LHCN-M2 (cell line): ENCODE measurements around the gene GRIN2C. TPM values are rescaled to one million over a fixed set of nuclear protein-coding genes. Genes with fewer than 3 reads are reported as not detected.
"Not testable (repeated sequence)": the region's sequence is repeated elsewhere in the genome, so short reads cannot be mapped to it uniquely, and the experiment has no call there.

ENCODE experiments used
- DNase-seq: peaks from one replicate; pipeline ENCODE4 v3.0.0-alpha.2; 2012; ENCODE audit warnings: low read depth
- polyA plus RNA-seq: library from polyadenylated mRNA; unstranded; fragments of >200 nt; gene quantifications from one replicate; pipeline ENCODE4 v1.2.1, GENCODE V29; 2012; ENCODE audit warnings: missing spikeins
- total RNA-seq: library from RNA; depleted of rRNA; stranded (reverse); fragments of >200 nt; gene quantifications from 2 replicates; pipeline ENCODE4 v1.2.3, GENCODE V29; 2014; rRNA removed

GRIN2C gene
- 0.06 TPM in 1 of 2 replicates, not detected in the other for total RNA-seq
- polyA plus RNA-seq, result 0.05 TPM

DNA sequence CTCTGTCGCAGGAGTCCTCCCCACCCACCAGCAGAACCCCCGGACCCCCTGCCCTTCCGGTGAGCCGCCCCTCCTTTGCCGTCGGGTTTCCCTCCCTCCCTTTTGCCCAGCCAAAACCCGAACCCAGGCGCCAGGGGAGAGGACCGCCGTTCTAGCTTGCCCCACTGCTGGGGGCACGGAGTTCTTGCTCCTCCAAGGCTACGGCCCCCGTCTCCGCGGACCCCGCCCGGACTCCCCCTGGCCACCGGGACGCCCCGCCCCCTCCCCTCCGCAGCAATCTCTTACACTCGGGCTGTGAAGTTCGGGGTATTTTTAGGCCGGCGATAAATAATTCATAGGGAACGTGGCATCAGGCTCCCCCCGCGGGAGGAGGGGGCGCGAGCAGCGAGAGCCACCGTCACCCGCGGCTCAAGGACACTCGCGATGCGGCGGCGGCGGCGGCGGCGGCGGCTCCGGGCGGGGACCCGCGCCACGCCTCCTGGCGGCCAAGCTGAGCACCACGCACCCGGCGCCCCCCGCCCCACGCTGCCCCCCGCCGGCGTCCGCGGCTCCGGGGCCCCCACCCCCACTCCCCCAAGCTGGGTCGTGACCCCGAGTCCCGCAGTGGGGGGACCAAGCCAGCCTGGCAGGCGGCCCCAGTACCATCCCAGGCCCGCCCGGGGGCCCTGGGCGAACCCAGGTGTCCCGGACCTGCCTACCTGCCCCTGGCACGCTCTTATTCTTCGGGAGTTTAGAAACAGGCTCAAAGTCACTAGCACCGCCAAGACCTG lies at the start of gene GRIN2C:
GRIN2C (minus strand) TSS at position 427 of the 770 bp plus-strand sequence. CDS start 4,793 bp downstream, outside the sequence.
- DNase-seq, result no peak

DNA sequence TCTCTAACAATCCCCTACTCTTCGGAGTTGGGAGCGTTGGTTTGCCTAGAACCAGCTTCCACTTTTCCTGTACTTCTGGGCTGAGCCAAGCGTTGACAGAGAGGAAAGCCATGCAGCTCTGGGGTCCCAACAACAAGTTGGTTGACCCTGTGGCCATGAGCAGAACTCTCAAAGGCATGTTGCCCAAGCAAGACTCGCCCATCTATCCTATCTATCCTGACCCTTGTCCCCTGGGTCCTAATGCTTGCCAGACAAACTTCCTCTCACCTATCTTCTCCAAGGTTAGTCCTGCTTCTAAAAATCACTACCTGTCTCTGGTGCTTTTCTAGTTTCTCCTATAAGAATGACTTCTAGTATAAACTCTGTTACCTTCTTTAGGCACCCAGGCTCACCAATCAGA lies 49.4 kb upstream of the GRIN2C start:
- not testable (repeated sequence) for DNase-seq

DNA sequence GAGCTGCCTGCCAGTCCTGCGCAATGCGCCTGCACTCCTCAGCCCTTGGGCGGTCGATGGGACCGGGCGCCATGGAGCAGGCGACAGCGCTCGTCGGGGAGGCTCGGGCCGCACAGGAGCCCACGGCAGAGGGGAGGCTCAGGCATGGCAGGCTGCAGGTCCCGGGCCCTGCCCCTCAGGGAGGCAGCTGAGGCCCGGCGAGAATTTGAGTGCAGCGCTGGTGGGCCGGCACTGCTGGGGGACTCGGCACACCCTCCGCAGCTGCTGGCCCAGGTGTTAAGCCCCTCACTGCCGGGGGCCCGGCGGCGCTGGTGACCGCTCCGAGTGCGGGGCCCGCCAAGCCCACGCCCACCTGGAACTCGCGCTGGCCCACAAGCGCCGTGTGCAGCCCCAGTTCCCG lies 47.3 kb upstream of the GRIN2C start:
- no peak for DNase-seq

DNA sequence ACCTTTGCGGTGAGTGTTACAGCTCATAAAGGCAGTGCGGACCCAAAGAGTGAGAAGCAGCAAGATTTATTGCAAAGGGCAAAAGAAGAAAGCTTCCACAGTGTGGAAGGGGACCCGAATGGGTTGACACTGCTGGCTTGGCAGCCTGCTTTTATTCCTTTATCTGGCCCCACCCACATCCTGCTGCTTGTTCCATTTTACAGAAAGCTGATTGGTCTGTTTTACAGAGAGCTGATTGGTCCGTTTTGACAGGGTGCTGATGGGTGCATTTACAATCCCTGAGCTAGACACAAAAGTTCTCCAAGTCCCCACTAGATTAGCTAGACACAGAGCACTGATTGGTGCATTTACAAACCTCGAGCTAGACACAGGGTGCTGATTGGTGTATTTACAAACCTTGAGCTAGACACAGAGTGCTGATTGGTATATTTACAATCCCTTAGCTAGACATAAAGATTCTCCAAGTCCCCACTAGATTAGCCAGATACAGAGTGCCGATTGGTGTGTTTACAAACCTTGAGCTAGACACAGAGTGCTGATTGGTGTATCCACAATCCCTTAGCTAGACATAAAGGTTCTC lies 46.6 kb upstream of the GRIN2C start:
- not testable (repeated sequence) for DNase-seq

DNA sequence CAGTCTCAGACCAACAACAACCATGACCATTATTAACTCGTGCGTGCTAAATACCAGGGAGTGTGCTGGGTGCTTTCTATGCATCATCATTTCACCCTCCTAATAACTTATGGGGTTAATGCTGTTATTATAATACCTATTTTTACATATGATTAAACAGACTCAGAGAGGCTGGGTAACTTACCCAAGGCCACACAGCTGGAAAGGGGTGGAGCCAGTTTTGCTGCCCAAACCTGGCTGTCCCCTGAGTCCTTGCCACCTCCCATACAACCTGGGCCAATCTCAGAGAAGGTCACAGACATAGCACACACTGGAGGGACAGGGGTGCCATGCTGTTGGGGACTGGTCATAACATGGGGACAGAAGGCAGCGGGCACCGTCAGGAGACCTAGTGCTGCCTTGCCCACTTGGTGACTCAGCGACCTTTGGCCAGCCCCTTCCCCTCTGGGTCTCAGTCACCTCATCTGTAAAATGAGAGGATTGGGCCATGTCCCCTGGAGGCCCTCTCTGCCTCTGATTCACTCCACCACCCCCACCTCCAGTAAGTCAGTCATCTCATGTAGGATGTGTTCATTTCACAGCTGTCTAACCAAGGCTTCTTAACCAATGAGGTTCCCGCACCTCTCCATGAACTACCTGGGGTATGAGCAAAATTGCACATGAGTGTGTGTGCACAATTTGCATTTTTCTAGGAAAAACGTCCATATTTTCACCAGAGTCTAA lies 45.2 kb upstream of the GRIN2C start:
- DNase-seq, result no peak

DNA sequence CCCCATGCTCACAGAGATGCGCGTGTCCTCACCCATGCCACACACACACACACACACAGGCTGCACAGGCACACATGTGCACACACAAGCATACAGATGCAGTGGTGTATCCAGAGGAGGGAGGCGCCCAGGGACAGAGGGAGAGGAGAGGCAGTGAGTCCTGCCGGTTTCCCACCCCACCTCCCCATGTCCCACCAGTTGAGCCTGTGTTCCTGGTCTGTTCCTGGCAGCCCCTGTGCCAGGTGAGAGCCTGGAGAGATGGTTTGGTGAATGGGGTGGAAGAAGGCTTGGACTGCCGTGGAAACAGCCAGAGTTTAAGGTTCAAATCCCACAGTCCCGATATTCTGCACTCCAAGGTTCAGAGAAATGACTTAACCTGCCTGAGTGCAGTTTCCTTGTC lies 44.0 kb upstream of the GRIN2C start:
- DNase-seq, result no peak

DNA sequence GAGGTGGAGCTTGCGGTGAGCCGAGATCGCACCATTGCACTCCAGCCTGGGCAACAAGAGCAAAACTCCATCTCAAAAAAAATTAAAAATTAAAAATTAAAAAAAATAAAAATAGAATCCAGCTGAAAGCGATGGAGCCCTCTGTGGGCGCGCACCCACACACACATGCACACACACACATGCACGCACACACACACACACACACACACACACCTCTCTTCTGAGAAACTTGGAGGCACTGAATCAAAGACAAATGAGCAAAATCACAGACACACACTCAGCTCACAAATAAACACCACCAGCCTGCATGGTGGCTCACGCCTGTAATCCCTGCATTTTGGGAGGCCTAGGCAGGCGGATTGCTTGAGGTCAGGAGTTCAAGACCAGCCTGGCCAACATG lies 43.3 kb upstream of the GRIN2C start:
- DNase-seq, result no peak

DNA sequence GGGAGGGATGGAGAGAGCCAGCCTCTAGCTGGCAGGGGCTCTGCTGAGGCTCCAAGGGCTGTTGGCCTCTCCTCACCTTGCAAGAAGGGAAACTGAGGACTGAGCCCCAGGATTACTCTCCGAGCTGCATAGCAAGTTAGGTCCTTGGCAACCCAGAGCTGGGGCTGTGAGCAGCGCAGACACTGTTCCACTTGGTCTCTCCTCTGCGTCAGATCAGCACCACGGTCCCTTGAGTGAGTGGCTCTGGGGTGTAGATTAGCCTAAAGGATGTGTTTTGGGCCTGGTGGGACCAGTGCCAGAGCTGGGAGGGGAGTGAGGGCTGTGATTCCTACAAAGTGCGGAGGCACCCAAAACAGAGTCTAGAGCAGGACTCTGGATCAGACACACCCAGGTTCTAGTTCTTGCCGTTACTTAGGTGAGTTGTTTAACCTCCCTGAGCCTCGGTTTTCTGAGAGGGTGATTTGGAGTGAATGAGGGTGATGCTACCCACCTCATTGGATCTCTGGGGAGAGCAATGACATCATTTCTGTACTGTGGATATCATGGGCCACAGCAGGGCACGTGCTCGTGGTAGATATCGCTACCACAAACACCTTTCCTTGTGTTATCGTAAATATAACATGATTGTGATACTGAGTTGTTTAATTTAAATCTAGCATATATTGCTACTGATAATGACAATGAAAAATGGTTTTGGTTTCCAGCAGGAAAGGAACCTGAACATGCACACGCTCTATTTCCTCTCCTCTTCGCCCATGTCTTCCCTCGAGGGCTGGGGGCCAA lies 41.9 kb upstream of the GRIN2C start:
- DNase-seq, result no peak

DNA sequence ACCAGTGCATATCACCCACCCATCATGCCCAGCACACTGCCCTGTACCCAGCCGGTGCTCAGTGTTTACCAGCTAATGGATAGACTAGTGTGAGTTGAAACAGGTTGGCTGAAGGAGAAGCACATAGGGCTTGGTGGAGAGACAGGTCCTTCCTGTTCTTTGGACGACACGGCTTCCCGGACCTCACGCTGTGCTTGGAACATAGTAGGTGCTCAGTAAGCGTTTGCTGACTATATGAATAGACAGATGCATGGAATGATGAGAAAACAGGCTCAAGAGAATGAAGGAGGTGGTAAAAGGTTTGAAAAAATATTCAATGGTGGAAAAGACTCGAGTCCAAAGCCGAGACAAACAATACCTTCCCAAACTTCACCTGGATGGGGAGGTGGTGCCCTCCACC lies 40.5 kb upstream of the GRIN2C start:
- no peak for DNase-seq

DNA sequence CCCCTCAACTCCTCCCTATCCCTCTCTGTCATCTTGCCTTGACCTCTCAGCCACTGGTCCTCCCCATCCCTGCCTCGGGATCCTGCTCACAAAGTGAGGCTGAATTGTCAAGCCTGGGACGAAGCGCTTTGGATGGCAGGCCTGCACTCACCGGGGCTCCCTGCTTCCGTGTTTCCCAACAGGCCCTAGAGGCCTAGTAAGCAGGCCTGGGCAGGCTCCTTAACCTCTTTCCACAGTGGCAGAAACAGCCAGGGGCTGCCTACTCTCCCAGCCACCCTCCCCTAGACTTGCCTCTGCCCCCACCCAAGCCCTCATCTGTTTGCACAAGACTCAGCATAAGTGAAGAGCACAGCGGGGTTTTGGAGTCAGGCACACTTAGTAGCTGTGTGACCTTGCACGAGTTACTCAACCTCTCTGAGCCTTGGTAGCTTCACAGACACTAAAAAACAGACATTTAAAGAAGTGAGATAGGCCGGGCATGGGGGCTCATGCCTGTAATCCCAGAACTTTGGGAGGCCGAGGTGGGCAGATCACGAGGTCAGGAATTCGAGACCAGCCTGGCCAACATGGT lies 38.8 kb upstream of the GRIN2C start:
- DNase-seq, result no peak

DNA sequence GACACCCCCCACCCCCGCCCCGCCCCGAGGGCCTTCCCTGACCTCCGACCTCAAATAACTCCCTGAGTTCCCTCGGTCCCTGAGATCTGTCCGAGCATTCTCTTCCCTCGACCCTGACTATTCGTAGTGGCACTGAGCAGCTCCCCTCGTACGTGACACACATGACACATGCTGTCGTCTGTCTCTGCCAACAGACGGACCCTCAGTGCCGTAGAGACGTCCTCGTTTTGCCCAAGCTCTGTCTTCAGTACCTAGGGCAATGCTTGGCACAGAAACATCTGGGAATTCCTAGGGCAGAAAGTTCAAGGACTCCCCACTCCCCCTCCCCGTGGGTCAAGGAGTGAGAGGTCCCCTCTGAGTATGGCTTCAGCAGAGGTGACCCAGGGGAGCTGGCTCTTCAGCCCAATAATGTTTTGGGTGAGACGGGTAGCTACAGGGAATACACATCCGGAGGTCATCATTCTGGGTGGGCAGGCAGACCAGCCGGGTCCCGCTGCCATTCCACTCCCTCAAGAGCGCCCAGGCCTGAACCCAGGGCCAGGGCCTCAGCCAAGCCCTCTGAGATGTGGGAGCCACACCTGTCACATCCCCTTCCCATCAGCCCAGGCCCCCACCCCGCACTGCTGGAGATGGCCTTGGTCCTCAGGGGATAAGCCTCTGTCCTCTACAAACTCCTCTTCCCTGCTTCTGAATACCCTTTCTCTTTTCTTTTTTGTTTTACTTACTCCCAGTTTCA lies 34.4 kb upstream of the GRIN2C start:
- no peak for DNase-seq

DNA sequence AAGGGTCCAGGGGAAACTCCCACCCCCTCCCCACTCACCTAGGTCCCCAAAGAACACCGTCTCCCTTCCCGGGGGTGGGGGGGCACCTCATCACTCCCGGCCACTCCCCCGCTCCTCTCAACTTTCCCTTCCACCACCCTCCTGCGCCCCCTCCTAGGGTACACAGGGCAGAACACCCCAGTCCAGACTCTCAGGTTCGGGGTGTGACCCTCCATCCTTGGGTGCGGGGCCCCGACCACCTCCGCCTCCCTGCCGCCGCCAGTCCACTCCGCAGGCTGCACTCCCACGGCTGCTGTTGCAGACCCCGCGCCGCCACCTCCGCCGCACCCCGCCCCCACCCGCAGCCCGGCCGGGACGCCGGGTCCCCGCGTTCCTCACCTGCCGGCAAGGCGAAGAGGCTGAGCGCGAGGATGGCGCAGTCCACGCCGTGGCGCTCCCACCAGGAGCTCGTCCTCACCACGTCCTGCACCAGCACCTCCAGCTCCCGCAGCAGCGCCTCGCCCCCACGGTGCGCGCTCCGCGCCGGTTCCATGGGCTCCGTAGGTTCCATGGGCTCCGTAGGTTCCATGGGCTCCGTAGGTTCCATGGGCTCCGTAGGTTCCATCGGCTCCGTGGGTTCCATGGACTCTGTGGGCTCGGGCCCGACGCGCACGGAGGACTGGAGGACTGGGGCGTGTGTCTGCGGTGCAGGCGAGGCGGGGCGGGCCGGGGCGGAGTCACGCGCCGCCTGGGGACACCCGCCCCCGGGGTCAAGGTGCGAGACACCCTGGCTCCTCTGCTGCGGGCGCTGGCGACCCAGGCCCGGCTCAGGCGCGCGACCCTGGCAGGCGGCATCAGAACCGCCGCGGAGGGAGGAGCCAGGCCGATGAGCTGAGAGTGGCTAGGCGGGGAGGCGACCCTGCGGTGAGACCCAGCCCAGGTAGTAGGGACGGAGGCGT lies 33.6 kb upstream of the GRIN2C start, which contains the start of gene FADS6:
FADS6 (minus strand) TSS at position 660 of the 938 bp plus-strand sequence; CDS start at position 622, 38 bp downstream.
- DNase-seq, result no peak

DNA sequence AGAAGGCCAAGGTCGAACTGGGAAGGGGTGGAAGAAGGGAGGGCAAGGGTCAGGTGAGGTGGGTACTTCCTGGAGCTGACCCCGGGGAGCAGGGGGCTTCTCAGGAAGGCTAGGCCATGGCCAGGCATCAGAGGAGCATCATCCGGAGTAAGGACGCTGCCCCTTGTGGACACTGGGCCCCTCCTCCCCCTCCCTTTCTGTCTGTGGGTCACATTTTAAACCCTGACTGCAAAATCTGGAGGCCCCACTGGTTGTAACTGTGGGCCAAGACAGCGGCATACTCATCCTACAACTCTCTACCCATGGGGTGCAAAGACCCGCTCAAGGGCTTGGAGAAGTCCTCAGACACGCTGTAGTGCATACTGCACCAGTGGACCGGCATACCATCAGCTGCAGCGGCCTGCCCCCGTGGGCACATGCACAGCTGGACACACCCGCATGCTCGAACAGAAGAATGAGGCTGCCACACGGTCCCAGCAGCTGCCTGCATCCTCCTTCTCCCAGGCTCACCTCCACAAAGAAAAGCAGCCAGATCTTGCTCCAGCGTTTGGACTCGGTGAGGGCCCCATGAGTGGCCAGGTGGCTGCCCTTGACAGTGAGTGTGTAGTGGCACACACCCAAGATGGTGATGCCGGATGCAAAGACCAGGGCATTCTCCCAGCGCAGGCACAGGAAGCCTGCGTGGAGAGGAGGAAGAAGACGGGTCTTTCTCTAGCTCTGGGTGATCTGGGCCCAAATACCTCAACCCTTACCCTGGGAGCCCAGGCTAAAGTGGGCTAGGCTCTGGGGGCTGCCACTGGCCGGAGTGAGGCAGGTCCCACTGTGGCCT lies 32.5 kb upstream of the GRIN2C start:
- DNase-seq, result no peak

DNA sequence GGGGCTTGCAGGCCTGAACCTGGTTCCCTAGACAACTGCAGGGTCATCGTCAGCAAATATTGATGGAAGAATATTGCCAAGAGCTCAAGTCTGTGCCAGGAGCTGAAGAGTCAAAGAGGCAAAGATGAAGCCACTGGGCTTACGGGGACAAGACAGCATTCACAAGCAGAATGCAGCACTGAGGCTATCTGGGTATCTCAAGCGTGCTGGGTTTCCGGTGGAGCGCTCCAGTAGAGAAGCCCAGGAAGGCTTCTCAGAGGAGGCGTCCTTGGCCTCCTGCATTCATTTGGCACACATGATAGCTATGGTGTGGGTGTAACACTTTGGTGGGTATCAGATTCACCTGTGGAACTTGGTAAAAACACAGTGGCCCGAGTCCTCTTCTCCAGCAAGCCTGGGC lies 30.9 kb upstream of the GRIN2C start:
- no peak for DNase-seq

DNA sequence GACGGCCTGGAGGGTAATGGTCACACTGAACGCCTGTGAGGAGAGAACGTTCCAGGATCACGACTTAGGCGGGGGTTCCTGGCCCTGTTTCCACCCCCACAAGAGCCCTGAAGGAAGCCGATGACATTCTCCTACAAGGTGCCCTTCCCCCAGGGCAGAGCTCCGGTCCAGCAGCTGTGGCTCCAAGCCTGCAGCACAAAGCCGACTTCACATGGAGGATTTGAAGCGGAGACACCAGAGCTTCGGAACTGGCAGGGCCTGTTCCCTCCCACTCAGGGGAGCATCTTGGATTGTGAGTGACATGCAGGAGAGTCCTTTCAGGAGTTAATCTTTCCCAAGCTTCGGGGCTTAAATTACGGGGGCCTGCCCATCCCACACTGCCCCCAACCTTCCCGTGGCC lies 28.8 kb upstream of the GRIN2C start:
- DNase-seq, result no peak

DNA sequence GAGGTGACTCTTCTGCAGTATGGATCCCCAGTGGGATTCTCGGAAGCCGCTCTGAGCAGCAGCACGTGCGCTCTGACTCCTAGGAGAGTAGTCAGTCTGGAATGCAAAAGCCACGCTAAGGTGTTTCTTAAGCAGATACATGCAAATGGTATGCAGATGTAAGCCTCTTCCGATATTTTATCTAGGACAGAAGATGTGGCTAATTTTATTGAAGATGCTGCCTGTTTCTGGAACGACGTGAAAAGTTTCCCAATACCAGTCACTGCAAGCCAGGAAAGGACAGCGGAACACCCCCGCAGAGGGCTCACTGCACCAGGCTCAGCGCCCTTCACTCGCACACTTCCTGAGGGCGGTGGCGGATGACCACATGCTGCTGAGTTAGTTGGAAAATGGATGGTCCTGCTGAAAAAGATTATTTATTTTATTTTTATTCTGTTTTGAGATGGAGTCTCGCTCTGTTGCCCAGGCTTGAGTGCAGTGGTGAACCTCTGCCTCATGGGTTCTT lies 23.6 kb upstream of the GRIN2C start:
- no peak for DNase-seq

DNA sequence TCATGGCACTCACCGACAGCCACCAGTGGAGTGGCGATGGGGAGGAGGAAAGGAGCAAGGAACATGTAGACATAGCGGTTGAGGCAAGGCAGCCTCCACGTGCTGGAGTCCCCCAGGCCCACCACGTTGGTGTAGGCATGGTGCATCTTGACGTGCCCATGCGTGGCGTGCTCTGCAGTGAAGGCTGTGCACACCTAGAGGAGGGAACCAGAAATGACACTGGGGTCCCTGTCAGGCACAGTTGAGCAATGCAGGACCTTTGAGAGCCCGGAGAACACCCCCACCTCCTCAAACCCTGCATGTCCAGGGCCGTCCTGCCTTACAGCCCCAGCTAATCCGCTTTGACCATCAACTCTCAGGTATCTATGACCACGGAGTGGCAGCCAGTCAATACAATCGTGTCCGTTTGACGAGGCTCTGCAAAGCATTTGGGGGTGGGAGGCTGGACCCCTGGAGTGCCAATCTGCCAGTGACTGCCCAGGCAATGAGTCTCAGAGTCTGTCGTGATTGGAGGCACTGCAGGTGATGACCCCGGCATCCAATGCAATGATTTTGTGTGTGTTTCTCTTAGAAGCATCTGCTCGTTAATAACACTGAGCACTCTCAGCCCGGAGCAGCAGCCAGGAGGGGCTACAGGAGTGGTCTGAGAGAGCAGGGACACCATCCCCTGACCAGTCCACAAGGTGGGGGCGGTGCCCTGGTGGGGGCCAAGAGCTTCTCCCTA lies 23.0 kb upstream of the GRIN2C start:
- DNase-seq, result no peak

DNA sequence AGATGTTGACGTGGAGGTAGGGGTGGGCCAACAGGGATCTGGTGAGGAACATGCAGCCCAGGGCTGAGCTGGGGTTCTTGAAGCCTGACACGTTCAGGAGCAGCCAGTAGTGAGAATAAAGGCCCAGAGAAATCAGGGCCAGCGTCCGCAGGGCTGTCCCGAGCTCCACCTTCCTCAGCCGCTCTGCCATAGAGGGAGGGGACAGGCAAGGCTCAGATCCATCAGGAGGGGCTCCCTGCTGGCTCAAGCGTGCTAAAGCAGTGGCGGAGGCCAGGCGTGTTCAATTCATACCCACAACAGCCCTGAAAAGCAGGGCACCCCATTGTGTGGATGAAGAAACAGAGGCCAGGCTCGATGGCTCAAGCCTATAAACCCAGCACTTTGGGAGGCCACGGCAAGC lies 21.4 kb upstream of the GRIN2C start:
- DNase-seq, result no peak
